K562 (cell line): ENCODE results near the gene ANKMY1. TPM values are rescaled to one million over a fixed set of nuclear protein-coding genes. Genes with fewer than 3 reads are reported as not detected.
A peak's percentile ranks its signal among the peaks of the same experiment; 100 is the strongest.

Source experiments
- ATAC-seq: fragments of 200-7000 bp; cut with Tn5 transposase; 3 replicates; pipeline ENCODE4 v1.9.1; 2020; ENCODE audit warnings: moderate library complexity
- BruUV-seq: library from RNA; stranded (reverse); fragments of 400-500 nt; replicated peaks from 2 replicates; lab custom pipeline; 2021; lab: Mats Ljungman, UMichigan
- CTCF ChIA-PET: fragments of 300-600 bp; formaldehyde crosslinking; extraction: SDS; loops from one replicate; lab custom pipeline; 2021; ENCODE audit warnings: low intra/inter-chr PET ratio; lab: Yijun Ruan, JAX
- POLR2A ChIA-PET: fragments of 300-600, 350-650 bp; sonication (Branson Sonifier 250); formaldehyde crosslinking; extraction: SDS; loops from one replicate; lab custom pipeline; 2021; ENCODE audit warnings: antibody characterized with exemption, inconsistent platforms; lab: Yijun Ruan, JAX
- DNase-seq, 4 experiments: peaks; one replicate each; pipeline versions ENCODE4 v3.0.0 to v3.0.0-alpha.2; 2011 to 2018; ENCODE audit warnings: low spot score in 3 of 4, mixed read lengths in 3 of 4; ENCODE audit errors: extremely low read depth in 1 of 4
- FAIRE-seq: peaks from 2 replicates; lab custom pipeline; 2011; peaks lifted over from hg19 to GRCh38; lab: Jason Lieb, UNC
- H2AFZ ChIP-seq: 2 replicates; pipeline ENCODE4 v1.6.0; 2011; ENCODE audit warnings: low read depth, low read length, control low read depth, inconsistent platforms
- H3K27ac ChIP-seq: fragments of 200-600 bp; 3 replicates; pipeline ENCODE4 v1.8.0; 2011; ENCODE audit warnings: low read depth, mild to moderate bottlenecking, control low read depth, inconsistent platforms, low read length, moderate library complexity, mixed read lengths; ENCODE audit errors: extremely low read depth
- H3K27me3 ChIP-seq, 2 experiments: fragments of 300-600 bp in 1 of 2; 2 replicates in 1 of 2; 3 replicates in 1 of 2; pipeline versions ENCODE4 v1.6.0 to v1.8.0; 2011; ENCODE audit warnings: inconsistent platforms in 2 of 2, low read length in 2 of 2, mild to moderate bottlenecking in 1 of 2, mixed read lengths in 1 of 2, moderate library complexity in 1 of 2; ENCODE audit not compliant: control insufficient read depth in 2 of 2, insufficient read depth in 2 of 2
- H3K36me3 ChIP-seq: fragments of 300-600 bp; 3 replicates; pipeline ENCODE4 v1.8.0; 2011; ENCODE audit warnings: mild to moderate bottlenecking, low read length, inconsistent platforms; ENCODE audit not compliant: control insufficient read depth, insufficient read depth
- H3K4me1 ChIP-seq, 2 experiments: fragments of 200-600 bp in 1 of 2; replicated peaks in 1 of 2; 2 replicates in 1 of 2; 3 replicates in 1 of 2; pipeline versions ENCODE4 v1.5.1 to v1.8.0; 2011; ENCODE audit warnings: inconsistent platforms in 2 of 2, low read length in 2 of 2, mild to moderate bottlenecking in 1 of 2, mixed read lengths in 1 of 2, moderate library complexity in 1 of 2; ENCODE audit not compliant: control insufficient read depth in 2 of 2, insufficient read depth in 2 of 2
- H3K4me2 ChIP-seq: 2 replicates; pipeline ENCODE4 v1.6.1; 2011; ENCODE audit warnings: low read length, control low read depth, inconsistent platforms, mixed read lengths; ENCODE audit not compliant: insufficient read depth
- H3K4me3 ChIP-seq: fragments of 200-600 bp; sonication (generic), shearing (Covaris generic); 2 replicates; pipeline ENCODE4 v1.5.1; 2016; ENCODE audit warnings: control low read depth, inconsistent platforms
- H3K79me2 ChIP-seq: fragments of 200-600 bp; 3 replicates; pipeline ENCODE4 v1.8.0; 2011; ENCODE audit warnings: low read length, inconsistent platforms; ENCODE audit not compliant: control insufficient read depth, insufficient read depth
- H3K9ac ChIP-seq, 2 experiments: 2 replicates each; pipeline versions ENCODE4 v1.6.0 to v1.6.1; 2011; ENCODE audit warnings: low read depth in 2 of 2, low read length in 2 of 2, control low read depth in 1 of 2, inconsistent platforms in 1 of 2, mild to moderate bottlenecking in 1 of 2, mixed read lengths in 1 of 2; ENCODE audit not compliant: insufficient read depth in 1 of 2
- H3K9me1 ChIP-seq: one replicate; pipeline ENCODE4 v1.6.0; 2011; ENCODE audit warnings: inconsistent platforms, mild to moderate bottlenecking, low read length, moderate library complexity; ENCODE audit not compliant: control insufficient read depth, insufficient read depth
- H3K9me3 ChIP-seq: replicated peaks from 2 replicates; pipeline ENCODE4 v1.5.1; 2011; ENCODE audit warnings: low read depth, low read length, inconsistent platforms; ENCODE audit not compliant: control insufficient read depth, insufficient read depth
- H4K20me1 ChIP-seq: replicated peaks from 2 replicates; pipeline ENCODE4 v1.6.1; 2011; ENCODE audit warnings: low read length, inconsistent platforms, mixed read lengths; ENCODE audit not compliant: control insufficient read depth, insufficient read depth
- CBX8 ChIP-seq: fragments of 200-600 bp; sonication (generic); IDR thresholded peaks from 2 replicates; pipeline ENCODE4 v1.6.1; 2012; ENCODE audit warnings: borderline replicate concordance, mixed run types, low read depth, mild to moderate bottlenecking, moderate library complexity, mixed read lengths, low read length, control low read depth, inconsistent platforms; ENCODE audit not compliant: poor library complexity, severe bottlenecking; ENCODE audit errors: extremely low read depth
- NFIC ChIP-seq: fragments of 450-650 bp; IDR thresholded peaks from 2 replicates; pipeline ENCODE4 v1.6.1; 2017; ENCODE audit warnings: mild to moderate bottlenecking, inconsistent platforms
- NUFIP1 ChIP-seq: fragments of 450-650 bp; IDR thresholded peaks from 2 replicates; pipeline ENCODE4 v1.6.1; 2018; ENCODE audit not compliant: partially characterized antibody
- SMAD2 ChIP-seq: fragments of 150-350 bp; IDR thresholded peaks from 2 replicates; pipeline ENCODE4 v1.6.1; 2014; ENCODE audit warnings: low read depth, mild to moderate bottlenecking, low read length
- SMC3 ChIP-seq: conservative IDR thresholded peaks from 2 replicates; pipeline ENCODE4 v1.6.1; 2011; ENCODE audit warnings: low read depth, low read length, improper control_type of control experiment; ENCODE audit not compliant: insufficient read depth
- whole genome bisulfite sequencing: fragments of 100-300 bp; shearing (Covaris generic); methylation state at CpG from one replicate; pipeline ENCODE4 v1.1.6; 2016; ENCODE audit warnings: low coverage, mixed read lengths; ENCODE audit not compliant: insufficient coverage; ENCODE audit errors: missing lambda C conversion rate; 5-methylcytosine and 5-hydroxymethylcytosine counted together
- in situ Hi-C: fragments of 300-500 bp; cut with MboI; formaldehyde crosslinking; loops from 4 replicates; pipeline ENCODE4 v1.15.0; 2018; ENCODE audit warnings: inconsistent platforms, mixed read lengths
- intact Hi-C: fragments of 100-400 bp; cut with micrococcal nuclease; formaldehyde crosslinking; loops from 2 replicates; pipeline ENCODE4 v1.14.2; 2022
- polyA plus RNA-seq, 8 experiments: library from polyadenylated mRNA; depleted of rRNA in 4 of 8; stranded (reverse) in 5 of 8; unstranded in 3 of 8; fragments of >200 nt; fragmentation: Nextera tagmentation in 2 of 8; fragmentation: Illumina TruSeq in 1 of 8; extraction: Ambion mirVana in 2 of 8; extraction: Trizol in 1 of 8; gene quantifications; 2 replicates each; pipeline versions ENCODE4 v1.2.1 to v1.2.3, GENCODE V29; 2011 to 2014; ENCODE audit warnings: inconsistent platforms in 1 of 8, missing spikeins in 1 of 8
- total RNA-seq, 7 experiments: library from RNA; depleted of rRNA in 6 of 7; stranded (reverse); fragments of >200 nt in 6 of 7; fragmentation: Illumina TruSeq in 2 of 7; extraction: Trizol in 2 of 7; gene quantifications; 2 replicates each; pipeline versions ENCODE4 v1.2.1 to v1.2.3, GENCODE V29; 2011 to 2021; ENCODE audit warnings: low replicate concordance in 1 of 7
- TF ChIP-seq, protein P1 (sequence below), 2 experiments: IDR thresholded peaks; 2 replicates each; pipeline ENCODE4 v1.6.1; 2012; ENCODE audit warnings: improper control_type of control experiment in 2 of 2, low read depth in 2 of 2, low read length in 2 of 2, borderline replicate concordance in 1 of 2

The ANKMY1 gene
- total and polyA plus RNA-seq, 9 of the 15 experiments (the other 6 are each of a cell fraction or from before 2014, with no cell fraction given) = 0.75 to 15.1 (median 11.7) TPM

DNA sequence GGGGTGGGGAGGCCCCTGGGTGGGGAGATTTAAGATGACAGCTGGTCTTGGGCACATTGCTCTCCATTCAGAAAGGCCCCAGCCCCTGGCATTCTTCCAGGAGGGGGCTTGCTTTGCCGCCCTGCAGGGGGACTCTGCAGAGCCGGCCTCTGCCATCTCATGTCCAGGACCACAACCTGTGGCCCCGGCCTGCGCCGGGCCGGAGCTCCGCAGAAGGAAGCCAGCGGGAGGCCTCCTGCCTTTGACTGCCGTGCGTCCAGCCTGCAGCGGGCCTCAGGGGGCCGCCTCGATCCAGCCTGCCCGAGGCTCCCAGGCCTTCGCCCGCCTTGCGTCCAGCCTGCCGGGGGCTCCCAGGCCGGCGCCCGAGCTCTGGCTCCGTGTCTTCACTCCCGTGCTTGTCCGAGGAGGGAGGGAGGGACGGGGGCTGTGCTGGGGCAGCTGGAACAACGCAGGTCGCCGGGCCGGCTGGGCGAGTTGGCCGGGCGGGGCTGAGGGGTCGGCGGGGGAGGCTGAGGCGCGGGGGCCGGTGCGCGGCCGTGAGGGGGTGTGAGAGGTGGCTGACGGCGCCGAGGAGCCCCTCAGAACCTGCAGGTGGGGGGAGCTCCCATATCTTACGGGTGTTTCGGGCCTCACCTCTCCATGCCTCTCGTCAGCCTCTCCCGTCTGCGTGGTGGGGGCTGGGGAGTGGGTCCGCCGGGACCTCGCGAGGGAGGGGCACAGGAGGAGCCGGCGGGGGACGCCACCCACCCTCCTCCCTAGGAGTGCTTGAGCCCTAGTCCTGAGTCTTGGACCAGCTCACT is 101.9 kb downstream of the ANKMY1 start:
- Histone ChIP-seq H3K4me2 (no peak overlapping the region), H3K4me3 (no peak overlapping the region), H2AFZ (no peak overlapping the region), H3K9ac (no peak overlapping the region), H3K36me3 (no peaks in the 10 kb centered on the region), H3K27ac (no peak overlapping the region), H3K4me1 (peaks cover 0 to 50% of the 10 kb centered on the region in 2 experiments; a peak in 2 of 5 replicates), H3K79me2 (no peaks in the 10 kb centered on the region), H3K9me1 (no peaks in the 10 kb centered on the region), H3K27me3 (peaks cover 0 to 52% of the 10 kb centered on the region in 2 experiments; a peak in 3 of 5 replicates), H3K9me3 (no peaks in the 10 kb centered on the region), H4K20me1 (0 out of 2 replicates have a peak, but pooled peaks cover 5% of the 10 kb centered on the region)
- 4% methylated on average over 15 of the region's 55 CpGs for WGBS
- DNase-seq (no peak), ATAC-seq (peak; percentile 9; the same call in 1 of the 3 replicates), FAIRE-seq (no peak)
- in situ Hi-C loops (no loop called here), intact Hi-C loops (no loop called here)
- TF ChIP-seq, protein P1, sequence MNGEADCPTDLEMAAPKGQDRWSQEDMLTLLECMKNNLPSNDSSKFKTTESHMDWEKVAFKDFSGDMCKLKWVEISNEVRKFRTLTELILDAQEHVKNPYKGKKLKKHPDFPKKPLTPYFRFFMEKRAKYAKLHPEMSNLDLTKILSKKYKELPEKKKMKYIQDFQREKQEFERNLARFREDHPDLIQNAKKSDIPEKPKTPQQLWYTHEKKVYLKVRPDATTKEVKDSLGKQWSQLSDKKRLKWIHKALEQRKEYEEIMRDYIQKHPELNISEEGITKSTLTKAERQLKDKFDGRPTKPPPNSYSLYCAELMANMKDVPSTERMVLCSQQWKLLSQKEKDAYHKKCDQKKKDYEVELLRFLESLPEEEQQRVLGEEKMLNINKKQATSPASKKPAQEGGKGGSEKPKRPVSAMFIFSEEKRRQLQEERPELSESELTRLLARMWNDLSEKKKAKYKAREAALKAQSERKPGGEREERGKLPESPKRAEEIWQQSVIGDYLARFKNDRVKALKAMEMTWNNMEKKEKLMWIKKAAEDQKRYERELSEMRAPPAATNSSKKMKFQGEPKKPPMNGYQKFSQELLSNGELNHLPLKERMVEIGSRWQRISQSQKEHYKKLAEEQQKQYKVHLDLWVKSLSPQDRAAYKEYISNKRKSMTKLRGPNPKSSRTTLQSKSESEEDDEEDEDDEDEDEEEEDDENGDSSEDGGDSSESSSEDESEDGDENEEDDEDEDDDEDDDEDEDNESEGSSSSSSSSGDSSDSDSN (IDR thresholded peaks at IDR 0.05; ENCODE audit: borderline replicate concordance in 1 of 2, low read depth in 2 of 2, low read length in 2 of 2) = peak in 1 of 2 experiments; percentile 94; a peak in 2 of 4 replicates
- TF ChIP-seq CBX8 (no peak), SMAD2 (no peak), NFIC (no peak), NUFIP1 (no peak), SMC3 (no peak)
- BruUV-seq = no TSS peak
- ChIA-PET CTCF (no interaction called here), POLR2A (interaction anchor here (0.5 to 0.6 kb wide), 2 partner anchors 100 to 259 kb away, joined by 3 to 4 read pairs; no protein-coding TSS in a partner anchor)
